GM18867 (cell line): ENCODE data around the gene KIZ.

Source experiments
- ATAC-seq: cut with Tn5 transposase; IDR thresholded peaks from one replicate; pipeline ENCODE4 v1.9.1; 2021; ENCODE audit warnings: mild to moderate bottlenecking, moderate library complexity; ENCODE audit not compliant: unreplicated experiment

The KIZ gene

DNA sequence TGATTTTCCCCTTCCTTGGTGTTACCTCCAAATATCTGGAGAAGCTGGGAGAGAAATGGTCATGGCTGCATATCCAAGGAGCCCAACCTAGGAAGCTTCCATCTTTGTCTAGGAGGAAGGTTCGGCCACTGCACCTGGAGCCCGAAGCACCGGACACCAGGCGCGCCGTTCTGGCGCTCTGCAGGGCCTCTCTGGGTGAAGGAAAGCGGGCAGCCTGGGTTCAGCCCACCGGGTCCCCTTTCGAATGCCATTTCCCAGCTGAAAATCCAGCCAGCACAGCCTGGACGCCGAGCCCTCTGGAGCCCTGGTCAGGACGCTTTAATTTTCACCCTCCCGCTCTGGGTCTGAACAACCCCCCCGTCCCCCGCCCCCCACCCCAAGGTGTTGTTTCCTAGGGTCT lies 21.0 kb upstream of the KIZ start:
- no peak for ATAC-seq

DNA sequence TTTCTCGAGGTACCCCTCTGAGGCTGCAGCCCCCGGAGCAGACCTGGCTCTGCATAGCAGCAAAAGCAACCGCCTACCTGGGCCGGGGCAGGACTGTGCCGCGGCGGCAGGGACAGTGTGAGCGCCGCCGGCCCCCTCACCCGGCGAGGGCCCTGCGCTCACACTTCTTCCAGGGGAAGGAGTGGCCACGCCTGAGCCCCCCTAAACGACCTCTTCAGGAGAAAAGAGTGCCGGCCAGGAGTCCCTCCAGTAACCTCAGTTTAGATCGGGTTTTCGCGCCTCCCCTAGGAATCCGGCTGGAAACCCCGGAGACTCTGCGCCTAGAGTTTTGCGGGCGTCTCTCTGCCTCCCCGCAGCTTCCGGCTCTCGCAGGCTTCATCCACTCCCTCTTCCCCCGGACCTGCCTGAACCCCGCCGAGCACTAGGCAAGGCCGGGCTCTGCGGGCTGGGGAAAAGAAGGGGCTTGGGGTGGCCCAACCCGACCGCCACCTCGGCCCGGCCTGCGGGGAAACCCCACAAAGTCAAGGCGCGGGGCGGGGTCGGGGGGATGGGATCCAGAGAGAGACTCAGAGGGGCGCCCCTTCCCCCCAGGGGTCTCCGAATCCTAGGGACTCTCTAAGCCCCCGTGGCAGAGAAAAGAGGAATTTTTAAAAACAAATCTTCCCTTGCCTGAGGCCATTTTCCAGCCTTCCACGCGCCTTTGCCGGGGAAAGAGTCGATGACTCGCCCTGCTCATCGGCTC lies 20.3 kb upstream of the KIZ start:
- ATAC-seq: no peak

DNA sequence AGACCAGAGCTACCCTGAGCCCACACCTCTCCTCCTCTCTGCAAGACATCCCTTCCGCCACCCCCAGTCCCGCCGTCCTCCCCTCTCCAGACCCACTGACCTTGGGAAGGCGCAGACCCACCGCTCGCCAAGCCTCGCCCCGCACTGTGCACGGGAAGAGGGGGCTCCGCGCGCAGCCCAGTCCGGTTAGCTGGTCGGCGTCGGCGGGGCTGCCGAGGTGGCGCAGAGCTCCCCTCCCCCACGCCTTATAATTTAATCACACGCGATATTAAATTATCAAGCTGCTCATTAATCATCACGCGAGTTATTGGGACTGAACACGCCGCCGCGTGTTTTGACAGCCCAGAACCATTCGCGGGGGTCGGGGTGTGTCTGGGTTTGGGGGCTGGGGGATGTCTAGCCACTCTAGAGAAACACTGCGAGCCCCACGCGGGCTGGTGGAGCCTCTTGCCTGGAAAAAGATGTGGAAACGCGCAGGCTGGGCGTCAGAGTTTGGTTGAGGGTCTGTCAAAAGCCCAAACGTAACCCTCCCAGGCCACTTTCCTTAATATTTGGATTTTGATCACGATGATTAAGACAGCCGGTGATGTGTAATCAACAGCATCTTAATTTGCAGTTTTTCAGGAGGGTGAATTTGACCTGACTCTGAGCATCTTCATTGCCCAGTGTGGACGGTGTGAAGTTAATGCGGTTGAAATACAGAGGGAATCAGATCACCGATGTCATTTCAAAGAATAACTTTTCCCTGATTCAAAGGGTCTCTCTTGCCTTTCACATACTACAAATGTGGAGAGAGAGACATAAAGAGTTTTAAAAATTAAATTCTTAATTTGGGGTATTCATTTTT lies 19.5 kb upstream of the KIZ start, which contains the start of gene LINC00237:
LINC00237 (minus strand) TSS at position 188 of the 847 bp plus-strand sequence.
- ATAC-seq: no peak

GRCh38 chr20:21109144-21109543 lies 16.7 kb upstream of the KIZ start:
- ATAC-seq: no peak

DNA sequence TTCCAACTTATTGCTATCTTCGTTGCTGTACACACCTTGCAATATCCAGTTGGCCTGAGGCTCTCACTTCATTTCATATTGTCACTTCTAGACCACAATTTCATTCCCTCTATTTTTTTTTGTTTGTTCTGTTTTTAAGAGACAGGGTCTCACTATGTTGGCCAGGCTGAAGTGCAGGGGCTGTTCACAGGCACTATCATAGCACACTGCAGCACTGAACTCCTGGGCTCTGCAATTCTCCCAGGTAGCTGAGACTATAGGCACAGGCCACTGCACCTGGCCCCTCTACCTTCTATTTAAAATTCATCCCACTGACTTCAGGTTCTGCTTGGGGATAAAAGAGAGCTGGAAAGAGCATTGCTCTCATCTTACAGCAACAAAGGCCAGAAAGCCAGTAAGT lies 15.1 kb upstream of the KIZ start:
- ATAC-seq: no peak

- no peak for ATAC-seq
These were observed 14.5 kb upstream of the KIZ start for GRCh38 chr20:21111416-21111815.

DNA sequence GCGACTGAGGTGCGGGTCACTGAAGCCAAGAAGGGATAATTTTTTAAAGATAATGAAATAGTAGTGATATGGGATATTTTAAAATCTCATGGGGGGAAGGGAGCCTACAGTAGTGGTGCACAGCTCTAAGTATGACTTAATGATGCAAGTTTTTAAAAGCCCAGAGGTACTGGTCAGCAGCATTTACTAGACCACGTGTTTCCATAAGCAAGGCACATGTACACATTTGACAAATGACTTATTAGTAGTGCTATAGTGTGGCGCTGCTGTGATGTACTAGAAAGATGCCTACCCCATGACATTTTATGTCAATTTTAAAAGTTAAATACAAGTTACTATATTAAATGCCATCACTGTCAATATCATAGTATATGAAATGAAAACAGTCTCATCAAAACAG lies 12.2 kb upstream of the KIZ start:
- no peak for ATAC-seq

- no peak for ATAC-seq
These were observed 11.3 kb upstream of the KIZ start for GRCh38 chr20:21114584-21114983.

DNA sequence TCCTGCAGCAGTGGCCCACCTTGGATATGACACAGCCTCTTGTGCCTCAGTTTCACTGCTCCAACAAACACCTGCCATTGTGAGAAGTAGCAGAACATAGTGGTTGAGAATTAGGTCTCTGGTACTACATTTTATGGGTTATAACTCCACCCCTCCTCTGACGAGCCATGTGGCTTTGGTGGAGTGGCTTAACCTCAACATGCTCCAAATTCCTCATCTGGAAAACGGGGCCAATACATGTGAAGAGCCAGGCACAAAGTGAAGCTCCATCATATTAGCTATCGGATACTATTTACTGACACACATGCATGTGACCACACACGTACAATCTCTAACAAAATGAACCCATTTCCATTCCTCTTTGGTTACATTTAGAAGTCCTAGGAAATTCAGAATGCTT lies 8.4 kb upstream of the KIZ start:
- ATAC-seq: no peak

- ATAC-seq: no peak
These were observed 7.7 kb upstream of the KIZ start for GRCh38 chr20:21118138-21118537.

GRCh38 chr20:21118782-21119181 lies 7.1 kb upstream of the KIZ start:
- no peak for ATAC-seq

DNA sequence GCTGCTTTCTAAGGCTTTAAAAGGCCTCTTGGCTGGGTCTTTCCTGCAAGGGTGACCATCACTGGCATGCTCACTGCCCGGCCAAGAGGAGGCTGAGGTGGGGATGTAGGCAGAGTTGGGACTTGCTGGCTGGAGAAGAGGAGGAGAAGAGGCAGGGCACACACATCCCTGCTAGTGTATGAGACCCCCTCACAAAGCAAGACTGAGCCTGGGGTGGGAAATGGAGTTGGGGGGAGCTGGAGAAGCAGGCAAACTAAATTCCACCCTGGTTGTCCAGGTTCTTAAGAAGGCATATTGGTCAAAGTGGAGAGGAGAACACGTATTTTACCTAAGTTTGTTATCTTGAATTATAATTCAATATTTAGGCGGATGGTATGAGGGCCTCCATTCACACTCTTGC lies 1.7 kb upstream of the KIZ start:
- ATAC-seq: no peak

GRCh38 chr20:21125072-21125848 lies 622 bp upstream of the KIZ start:
- peak; percentile 31 for ATAC-seq

- ATAC-seq: no peak
These were observed 644 bp downstream of the KIZ start for GRCh38 chr20:21126581-21126870.

DNA sequence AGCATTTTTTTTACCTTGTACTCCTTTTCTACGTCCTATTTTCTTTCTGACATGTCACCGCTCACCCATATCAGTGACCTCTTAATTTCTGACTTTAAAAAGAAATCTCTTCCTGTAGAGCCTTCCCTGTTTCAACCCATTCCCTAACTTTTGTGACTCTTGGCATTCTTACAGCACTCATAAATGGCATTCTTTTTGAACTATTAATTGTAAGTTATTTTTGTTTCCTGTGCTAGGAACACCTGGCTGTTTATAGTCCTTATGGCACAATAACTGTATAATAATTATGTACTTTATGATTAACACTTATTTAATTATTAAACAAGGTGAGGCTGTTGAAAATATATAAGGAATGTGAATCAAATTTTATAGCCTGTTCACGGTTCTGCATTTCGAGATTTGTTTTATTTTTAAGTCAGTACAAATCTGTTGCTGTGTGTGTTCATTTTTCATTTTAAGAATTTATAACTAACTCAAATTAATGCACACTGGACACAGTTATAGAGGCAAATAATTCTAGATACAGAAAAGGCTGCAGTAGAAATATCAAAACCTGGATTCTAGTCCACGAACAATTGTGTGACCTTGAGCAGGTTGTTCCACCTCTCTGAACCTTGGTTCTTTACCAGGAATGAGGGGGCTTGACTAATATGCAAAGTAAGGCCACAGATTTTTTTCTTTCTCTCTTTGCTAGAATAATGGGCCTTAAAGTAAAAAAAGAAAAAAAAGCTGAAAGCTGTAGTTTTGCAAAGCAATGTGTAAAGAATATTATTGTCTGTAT lies 1.5 kb downstream of the KIZ start:
- ATAC-seq: no peak

DNA sequence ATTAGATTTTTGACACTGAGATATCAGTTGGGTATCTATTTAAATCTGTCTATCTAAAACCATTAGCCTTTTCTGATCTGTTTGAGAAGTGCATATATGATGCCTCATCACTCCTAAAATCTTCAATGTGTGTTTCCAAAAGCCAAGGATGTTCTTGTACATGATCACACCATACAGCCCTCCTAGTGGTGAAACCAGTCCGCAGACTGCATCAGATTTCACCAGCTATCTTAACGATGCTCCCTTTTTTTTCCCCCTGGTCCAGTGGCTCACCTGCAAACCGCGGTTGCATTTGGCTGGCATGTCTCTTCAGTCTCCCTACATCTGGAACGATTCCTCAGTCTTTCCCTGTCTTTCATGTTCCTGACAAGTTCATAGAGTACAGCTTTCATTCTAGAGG lies 4.0 kb downstream of the KIZ start:
- ATAC-seq: no peak

- ATAC-seq: no peak
These were observed 7.5 kb downstream of the KIZ start for GRCh38 chr20:21133404-21133803.

GRCh38 chr20:21133917-21134622 lies 8.2 kb downstream of the KIZ start:
- no peak for ATAC-seq

DNA sequence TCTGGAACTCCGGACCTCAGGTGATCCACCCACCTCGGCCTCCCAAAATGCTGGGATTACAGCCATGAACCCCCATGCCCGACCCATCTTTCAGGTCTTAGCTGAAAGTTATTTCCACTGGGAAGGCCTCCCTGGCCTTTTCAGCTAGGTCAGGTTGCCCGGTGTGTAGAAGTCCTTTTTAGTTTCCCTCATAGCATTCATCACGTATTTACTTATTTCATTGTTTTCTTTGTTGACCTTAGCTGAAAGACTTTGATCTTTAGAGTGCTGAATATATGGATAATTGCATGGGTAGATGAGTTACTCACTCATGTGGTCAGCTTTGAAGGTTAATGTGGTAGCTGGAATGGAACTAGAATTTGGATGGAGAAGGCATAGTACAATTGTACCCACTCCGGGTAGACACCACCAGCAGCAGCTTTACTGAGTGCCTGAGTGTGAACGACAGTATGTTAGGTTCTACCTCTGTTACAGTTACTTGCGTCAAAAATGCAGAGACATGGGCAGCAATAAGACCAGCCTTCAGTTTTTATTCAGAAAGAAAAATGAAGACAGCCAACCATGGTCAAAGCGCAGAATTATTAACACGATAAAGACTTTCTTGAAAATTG lies 9.1 kb downstream of the KIZ start:
- no peak for ATAC-seq
